TTC549 (cell line): Measurements from ENCODE around the gene PDZRN4.
"Not testable (repeated sequence)": the region's sequence is repeated elsewhere in the genome, so short reads cannot be mapped to it uniquely, and the experiment has no call there.

ENCODE experiments used
- FAIRE-seq: peaks from 2 replicates; lab custom pipeline; 2012; peaks lifted over from hg19 to GRCh38; lab: Jason Lieb, UNC

The PDZRN4 gene

GRCh38 chr12:41286426-41286825 is 98.3 kb downstream of the PDZRN4 start:
- no peak for FAIRE-seq

GRCh38 chr12:41287500-41288141 is 99.5 kb downstream of the PDZRN4 start:
- no peak for FAIRE-seq

- no peak for FAIRE-seq
Observed at GRCh38 chr12:41288142-41288811, 100.2 kb downstream of the PDZRN4 start.

- FAIRE-seq = no peak
Observed at GRCh38 chr12:41289501-41289900, 101.4 kb downstream of the PDZRN4 start.

- no peak for FAIRE-seq
Observed at GRCh38 chr12:41293011-41293410, 104.9 kb downstream of the PDZRN4 start.

- FAIRE-seq = no peak
Observed at GRCh38 chr12:41293461-41293860, 105.3 kb downstream of the PDZRN4 start.

GRCh38 chr12:41302979-41303403 is 114.9 kb downstream of the PDZRN4 start:
- FAIRE-seq = no peak

- FAIRE-seq = no peak
Observed at GRCh38 chr12:41304526-41304925, 116.4 kb downstream of the PDZRN4 start.

- no peak for FAIRE-seq
Observed at GRCh38 chr12:41310367-41310766, 122.2 kb downstream of the PDZRN4 start.

GRCh38 chr12:41311883-41312282 is 123.8 kb downstream of the PDZRN4 start:
- FAIRE-seq = no peak

- FAIRE-seq = not testable (repeated sequence)
Observed at GRCh38 chr12:41312451-41312850, 124.3 kb downstream of the PDZRN4 start.

- no peak for FAIRE-seq
Observed at GRCh38 chr12:41325336-41325735, 137.2 kb downstream of the PDZRN4 start.

GRCh38 chr12:41327096-41327895 is 139.2 kb downstream of the PDZRN4 start:
- FAIRE-seq = no peak

GRCh38 chr12:41333974-41334373 is 145.9 kb downstream of the PDZRN4 start:
- no peak for FAIRE-seq

GRCh38 chr12:41334390-41334789 is 146.3 kb downstream of the PDZRN4 start:
- FAIRE-seq = no peak

GRCh38 chr12:41336041-41336549 is 148.0 kb downstream of the PDZRN4 start:
- no peak for FAIRE-seq

- no peak for FAIRE-seq
Observed at GRCh38 chr12:41339784-41340183, 151.7 kb downstream of the PDZRN4 start.

- no peak for FAIRE-seq
Observed at GRCh38 chr12:41344776-41345470, 156.8 kb downstream of the PDZRN4 start.

GRCh38 chr12:41348198-41348597 is 160.1 kb downstream of the PDZRN4 start:
- FAIRE-seq = no peak

- FAIRE-seq = no peak
Observed at GRCh38 chr12:41356181-41356580, 168.1 kb downstream of the PDZRN4 start.

- no peak for FAIRE-seq
Observed at GRCh38 chr12:41361738-41362137, 173.6 kb downstream of the PDZRN4 start.

GRCh38 chr12:41362510-41362909 is 174.4 kb downstream of the PDZRN4 start:
- no peak for FAIRE-seq
